A549 (cell line): ENCODE measurements around the gene ENKUR. TPM values are rescaled to one million over a fixed set of nuclear protein-coding genes. Genes with fewer than 3 reads are reported as not detected.

Source experiments
- ATAC-seq, 2 experiments: fragments of 200-7000 bp in 1 of 2; fragments of >200 bp in 1 of 2; cut with Nextera tagmentation in 1 of 2; cut with Tn5 transposase in 1 of 2; 3 replicates each; pipeline versions ENCODE4 v1.8.0 to v1.9.1; 2018 to 2020; ENCODE audit warnings: mild to moderate bottlenecking in 1 of 2, moderate library complexity in 1 of 2
- CTCF ChIA-PET: fragments of 300-600 bp; sonication (Branson Sonifier 250); formaldehyde crosslinking; extraction: SDS; loops from one replicate; lab custom pipeline; 2021; ENCODE audit warnings: antibody characterized with exemption, inconsistent platforms; lab: Yijun Ruan, JAX
- POLR2A ChIA-PET: fragments of 350-600 bp; formaldehyde crosslinking; extraction: SDS; loops from one replicate; lab custom pipeline; 2021; ENCODE audit warnings: antibody characterized with exemption, inconsistent platforms; lab: Yijun Ruan, JAX
- DNase-seq, 2 experiments: peaks; one replicate each; pipeline versions ENCODE4 v3.0.0 to v3.0.0-alpha.2; 2011 to 2016; ENCODE audit warnings: low read depth in 1 of 2, low spot score in 1 of 2
- FAIRE-seq: peaks from 2 replicates; lab custom pipeline; 2011; peaks lifted over from hg19 to GRCh38; lab: Jason Lieb, UNC
- H3K27ac ChIP-seq, 2 experiments: fragments of >200 bp; sonication (Bioruptor Twin); formaldehyde crosslinking; 3 replicates each; pipeline ENCODE4 v1.5.1; 2016 to 2017
- H3K4me1 ChIP-seq: fragments of >200 bp; sonication (Bioruptor Twin); formaldehyde crosslinking; 3 replicates; pipeline ENCODE4 v1.6.1; 2016
- H3K4me2 ChIP-seq: fragments of >200 bp; sonication (Bioruptor Twin); formaldehyde crosslinking; 3 replicates; pipeline ENCODE4 v1.6.1; 2016
- H3K4me3 ChIP-seq: fragments of >200 bp; sonication (Bioruptor Twin); formaldehyde crosslinking; 3 replicates; pipeline ENCODE4 v1.5.1; 2016
- H3K9me3 ChIP-seq: fragments of >200 bp; sonication (Bioruptor Twin); formaldehyde crosslinking; 3 replicates; pipeline ENCODE4 v1.6.1; 2016
- CBX2 ChIP-seq: fragments of 200-600 bp; sonication (generic); IDR thresholded peaks from 2 replicates; pipeline ENCODE4 v1.6.1; 2016; ENCODE audit warnings: low read depth, mild to moderate bottlenecking, borderline replicate concordance
- CHD2 ChIP-seq: fragments of 150-350 bp; IDR thresholded peaks from 2 replicates; pipeline ENCODE4 v1.6.1; 2014; ENCODE audit warnings: low read length; ENCODE audit not compliant: partially characterized antibody
- EHF ChIP-seq: fragments of 250-450 bp; sonication (Bioruptor Pico); IDR thresholded peaks from 2 replicates; pipeline ENCODE4 v1.5.0; 2020; ENCODE audit warnings: mild to moderate bottlenecking
- EHMT2 ChIP-seq: fragments of 200-600 bp; sonication (generic); IDR thresholded peaks from 2 replicates; pipeline ENCODE4 v1.6.1; 2016; ENCODE audit warnings: antibody characterized with exemption, low read depth, mild to moderate bottlenecking, moderate library complexity
- ELK1 ChIP-seq: fragments of 150-350 bp; IDR thresholded peaks from 2 replicates; pipeline ENCODE4 v1.6.1; 2014; ENCODE audit warnings: low read depth, mild to moderate bottlenecking, low read length
- ESRRA ChIP-seq: fragments of 150-350 bp; IDR thresholded peaks from 2 replicates; pipeline ENCODE4 v1.6.1; 2014; ENCODE audit warnings: mild to moderate bottlenecking, low read length, borderline replicate concordance
- FOSB ChIP-seq: fragments of 250-450 bp; sonication (Bioruptor Pico); IDR thresholded peaks from 2 replicates; pipeline ENCODE4 v1.5.0; 2020; ENCODE audit warnings: mild to moderate bottlenecking, moderate library complexity
- FOSL2 ChIP-seq, 2 experiments: fragments of 450-650 bp in 1 of 2; fragments of >200 bp in 1 of 2; sonication (Bioruptor Twin) in 1 of 2; formaldehyde crosslinking; IDR thresholded peaks; 2 replicates each; pipeline versions ENCODE4 v1.5.0 to v1.6.1; 2016 to 2020; ENCODE audit warnings: mild to moderate bottlenecking in 1 of 2, moderate library complexity in 1 of 2
- FOXS1 ChIP-seq: fragments of 250-450 bp; sonication (Bioruptor Pico); IDR thresholded peaks from 2 replicates; pipeline ENCODE4 v1.5.0; 2020; ENCODE audit warnings: mild to moderate bottlenecking, moderate library complexity
- HMGXB4 ChIP-seq: fragments of 250-450 bp; sonication (Bioruptor Pico); IDR thresholded peaks from 2 replicates; pipeline ENCODE4 v1.5.0; 2021; ENCODE audit warnings: mild to moderate bottlenecking, moderate library complexity, borderline replicate concordance
- HOXA7 ChIP-seq: fragments of 250-450 bp; sonication (Bioruptor Pico); IDR thresholded peaks from 2 replicates; pipeline ENCODE4 v1.5.0; 2020; ENCODE audit warnings: mild to moderate bottlenecking, moderate library complexity
- HOXB5 ChIP-seq: fragments of 250-450 bp; sonication (Bioruptor Pico); IDR thresholded peaks from 2 replicates; pipeline ENCODE4 v1.5.0; 2020; ENCODE audit warnings: mild to moderate bottlenecking, moderate library complexity
- JUNB ChIP-seq: fragments of >200 bp; sonication (Bioruptor Twin); formaldehyde crosslinking; IDR thresholded peaks from 2 replicates; pipeline ENCODE4 v1.6.1; 2016
- NPAS2 ChIP-seq: fragments of 250-450 bp; sonication (Bioruptor Pico); IDR thresholded peaks from 2 replicates; pipeline ENCODE4 v1.8.0; 2022; ENCODE audit warnings: mild to moderate bottlenecking, moderate library complexity, borderline replicate concordance
- POLR2A ChIP-seq: IDR thresholded peaks from 2 replicates; pipeline ENCODE4 v1.6.1; 2012; ENCODE audit warnings: mild to moderate bottlenecking, low read length
- RAD21 ChIP-seq, 2 experiments: fragments of >200 bp in 1 of 2; sonication (Bioruptor Twin) in 1 of 2; formaldehyde crosslinking in 1 of 2; IDR thresholded peaks in 1 of 2; conservative IDR thresholded peaks in 1 of 2; 2 replicates in 1 of 2; 3 replicates in 1 of 2; pipeline ENCODE4 v1.6.1; 2012 to 2018; ENCODE audit warnings: inconsistent platforms in 1 of 2
- RCOR1 ChIP-seq: fragments of 150-350 bp; IDR thresholded peaks from 2 replicates; pipeline ENCODE4 v1.6.1; 2014; ENCODE audit warnings: antibody characterized with exemption, low read length, low read depth
- RFX5 ChIP-seq: fragments of 450-650 bp; IDR thresholded peaks from 2 replicates; pipeline ENCODE4 v1.7.1; 2014; ENCODE audit warnings: antibody characterized with exemption, mild to moderate bottlenecking, moderate library complexity
- USF2 ChIP-seq: fragments of 450-650 bp; IDR thresholded peaks from 2 replicates; pipeline ENCODE4 v1.6.1; 2014; ENCODE audit warnings: antibody characterized with exemption
- ZC3H11A ChIP-seq: fragments of 450-650 bp; IDR thresholded peaks from 2 replicates; pipeline ENCODE4 v1.6.1; 2014; ENCODE audit warnings: antibody characterized with exemption, mild to moderate bottlenecking
- ZFP36 ChIP-seq: fragments of 450-650 bp; IDR thresholded peaks from 2 replicates; pipeline ENCODE4 v1.6.1; 2014; ENCODE audit warnings: borderline replicate concordance; ENCODE audit not compliant: partially characterized antibody
- ZNF302 ChIP-seq: fragments of 250-450 bp; sonication (Bioruptor Pico); IDR thresholded peaks from 2 replicates; pipeline ENCODE4 v1.9.0; 2021; ENCODE audit warnings: inconsistent platforms, mild to moderate bottlenecking, moderate library complexity
- WGBS: methylation state at CpG from one replicate; pipeline ENCODE4 v1.1.6; 2017; ENCODE audit errors: missing lambda C conversion rate; 5-methylcytosine and 5-hydroxymethylcytosine counted together
- polyA plus RNA-seq, 4 experiments: library from polyadenylated mRNA; depleted of rRNA in 3 of 4; stranded (reverse); fragments of >200 nt; fragmentation: RNase III in 1 of 4; extraction: RNeasy Plus Mini Kit Qiagen cat#74134 plus additional on column Dnase treatment in 1 of 4; gene quantifications; 2 replicates in 3 of 4; 3 replicates in 1 of 4; pipeline ENCODE4 v1.2.3, GENCODE V29; 2011 to 2017

ENKUR gene
- polyA plus RNA-seq, 2 of the 4 experiments (the other 2 are of a cell fraction): 0.30 to 0.43 TPM

- no peak for TF ChIP-seq HOXB5
- no peak for TF ChIP-seq CBX2
- TF ChIP-seq CHD2: no peak
- TF ChIP-seq RCOR1: no peak
- no peak for TF ChIP-seq RAD21 (conservative IDR thresholded peaks at IDR 0.05 in 1 of 2, IDR thresholded peaks at IDR 0.05 in 1 of 2)
- TF ChIP-seq POLR2A: no peak
- no peak for TF ChIP-seq ZC3H11A
- no peak for TF ChIP-seq ESRRA
- DNase-seq: no peak
- no peaks in the 10 kb centered on the region for H3K9me3 ChIP-seq
- H3K4me2 ChIP-seq: no peak overlapping the region
- ATAC-seq: no peak
- 91% methylated on average over 2 of the region's 2 CpGs for WGBS
- H3K4me1 ChIP-seq: no peaks in the 10 kb centered on the region
- ChIA-PET CTCF (interaction anchor here (4.0 kb wide), 1 partner anchor 31 kb away, joined by 19 read pairs; no protein-coding TSS in a partner anchor), POLR2A (no interaction called here)
- H3K4me3 ChIP-seq: no peak overlapping the region
- FAIRE-seq: no peak
- no peak overlapping the region for H3K27ac ChIP-seq
Observed at GRCh38 chr10:25049966-25050365, 34.0 kb upstream of the ENKUR start.

GRCh38 chr10:25048450-25048849 is 32.5 kb upstream of the ENKUR start:
- TF ChIP-seq ELK1: no peak
- no peak for TF ChIP-seq ESRRA
- TF ChIP-seq ZFP36: no peak
- no peak for TF ChIP-seq HOXA7 (CRISPR knock-in tag)
- no peak for TF ChIP-seq FOSB (CRISPR knock-in tag)
- no peak overlapping the region for H3K4me3 ChIP-seq
- H3K9me3 ChIP-seq: no peaks in the 10 kb centered on the region
- ChIA-PET POLR2A (no interaction called here), CTCF (no interaction called here)
- ATAC-seq (no peak), DNase-seq (no peak), FAIRE-seq (no peak)
- WGBS: 77% methylated on average over 5 of the region's 5 CpGs
- H3K4me1 ChIP-seq: no peaks in the 10 kb centered on the region
- H3K27ac ChIP-seq: no peak overlapping the region
- H3K4me2 ChIP-seq: no peak overlapping the region

- Histone ChIP-seq H3K4me1 (no peaks in the 10 kb centered on the region), H3K4me3 (no peak overlapping the region), H3K4me2 (no peak overlapping the region), H3K27ac (no peak overlapping the region), H3K9me3 (no peaks in the 10 kb centered on the region)
- no peak for TF ChIP-seq RFX5
- TF ChIP-seq ZNF302 (CRISPR knock-in tag): no peak
- TF ChIP-seq EHMT2: no peak
- TF ChIP-seq EHF (CRISPR knock-in tag): no peak
- no peak for TF ChIP-seq FOXS1 (CRISPR knock-in tag)
- no peak for TF ChIP-seq HMGXB4
- no peak for TF ChIP-seq USF2
- TF ChIP-seq HOXA7 (CRISPR knock-in tag): no peak
- no peak for TF ChIP-seq JUNB
- TF ChIP-seq NPAS2 (CRISPR knock-in tag): no peak
- TF ChIP-seq FOSL2 (IDR thresholded peaks at IDR 0.05): no peak
- TF ChIP-seq FOSL2 (CRISPR knock-in tag; IDR thresholded peaks at IDR 0.05): no peak
- ATAC-seq: no peak
- no peak for DNase-seq
- WGBS: 54% methylated on average over 4 of the region's 4 CpGs
- FAIRE-seq: no peak
- ChIA-PET CTCF (interaction anchor here (1.5 kb wide), 1 partner anchor 34 kb away, joined by 4 read pairs; no protein-coding TSS in a partner anchor), POLR2A (no interaction called here)
Observed at GRCh38 chr10:25047591-25048301, 31.8 kb upstream of the ENKUR start.
